DND-41 (cell line): Measurements from ENCODE around the gene MAD2L2.

ENCODE experiments used
- ATAC-seq: fragments of 200-7000 bp; cut with Tn5 transposase; 3 replicates; pipeline ENCODE4 v1.9.1; 2021; ENCODE audit warnings: low read depth; ENCODE audit not compliant: insufficient read depth
- DNase-seq: peaks from one replicate; pipeline ENCODE4 v3.0.0-alpha.2; 2020
- H2AFZ ChIP-seq: 2 replicates; pipeline ENCODE4 v1.6.0; 2012; ENCODE audit warnings: low read depth, low read length
- H3K27ac ChIP-seq: 2 replicates; pipeline ENCODE4 v1.5.1; 2012; ENCODE audit warnings: low read length, inconsistent platforms
- H3K27me3 ChIP-seq: fragments of 200-600 bp; sonication (generic); 2 replicates; pipeline ENCODE4 v1.6.0; 2012; ENCODE audit warnings: low read length, mild to moderate bottlenecking, inconsistent platforms; ENCODE audit not compliant: insufficient read depth, poor library complexity
- H3K36me3 ChIP-seq: 2 replicates; pipeline ENCODE4 v1.5.1; 2012; ENCODE audit warnings: low read length, inconsistent platforms; ENCODE audit not compliant: insufficient read depth
- H3K4me1 ChIP-seq: 2 replicates; pipeline ENCODE4 v1.5.1; 2012; ENCODE audit warnings: mild to moderate bottlenecking, low read length; ENCODE audit not compliant: insufficient read depth
- H3K4me2 ChIP-seq: 2 replicates; pipeline ENCODE4 v1.6.0; 2012; ENCODE audit warnings: mild to moderate bottlenecking, moderate library complexity, low read length, inconsistent platforms; ENCODE audit not compliant: insufficient read depth
- H3K4me3 ChIP-seq, 2 experiments: fragments of 200-600 bp in 1 of 2; shearing (Covaris generic) in 1 of 2; 2 replicates each; pipeline ENCODE4 v1.5.1; 2012 to 2016; ENCODE audit warnings: inconsistent platforms in 2 of 2, low read length in 2 of 2, mild to moderate bottlenecking in 2 of 2, low read depth in 1 of 2, moderate library complexity in 1 of 2
- H3K79me2 ChIP-seq: 2 replicates; pipeline ENCODE4 v1.6.0; 2012; ENCODE audit warnings: low read length, inconsistent platforms; ENCODE audit not compliant: insufficient read depth
- H3K9ac ChIP-seq: 2 replicates; pipeline ENCODE4 v1.6.0; 2012; ENCODE audit warnings: low read depth, mild to moderate bottlenecking, inconsistent platforms, low read length, moderate library complexity
- H3K9me3 ChIP-seq: 2 replicates; pipeline ENCODE4 v1.5.1; 2012; ENCODE audit warnings: low read length, moderate library complexity, mild to moderate bottlenecking, inconsistent platforms; ENCODE audit not compliant: insufficient read depth, severe bottlenecking
- H4K20me1 ChIP-seq: 2 replicates; pipeline ENCODE4 v1.6.0; 2012; ENCODE audit warnings: low read length; ENCODE audit not compliant: insufficient read depth
- EZH2 ChIP-seq: IDR thresholded peaks from 3 replicates; pipeline ENCODE4 v1.6.1; 2012; ENCODE audit warnings: borderline replicate concordance, low read depth, mild to moderate bottlenecking, moderate library complexity, low read length, inconsistent platforms; ENCODE audit not compliant: severe bottlenecking
- TF ChIP-seq, protein P1 (sequence below): IDR thresholded peaks from 2 replicates; pipeline ENCODE4 v1.5.1; 2012; ENCODE audit warnings: borderline replicate concordance, low read length, moderate library complexity, mild to moderate bottlenecking; ENCODE audit not compliant: poor library complexity, severe bottlenecking; ENCODE audit errors: extremely low read depth

The MAD2L2 gene

DNA sequence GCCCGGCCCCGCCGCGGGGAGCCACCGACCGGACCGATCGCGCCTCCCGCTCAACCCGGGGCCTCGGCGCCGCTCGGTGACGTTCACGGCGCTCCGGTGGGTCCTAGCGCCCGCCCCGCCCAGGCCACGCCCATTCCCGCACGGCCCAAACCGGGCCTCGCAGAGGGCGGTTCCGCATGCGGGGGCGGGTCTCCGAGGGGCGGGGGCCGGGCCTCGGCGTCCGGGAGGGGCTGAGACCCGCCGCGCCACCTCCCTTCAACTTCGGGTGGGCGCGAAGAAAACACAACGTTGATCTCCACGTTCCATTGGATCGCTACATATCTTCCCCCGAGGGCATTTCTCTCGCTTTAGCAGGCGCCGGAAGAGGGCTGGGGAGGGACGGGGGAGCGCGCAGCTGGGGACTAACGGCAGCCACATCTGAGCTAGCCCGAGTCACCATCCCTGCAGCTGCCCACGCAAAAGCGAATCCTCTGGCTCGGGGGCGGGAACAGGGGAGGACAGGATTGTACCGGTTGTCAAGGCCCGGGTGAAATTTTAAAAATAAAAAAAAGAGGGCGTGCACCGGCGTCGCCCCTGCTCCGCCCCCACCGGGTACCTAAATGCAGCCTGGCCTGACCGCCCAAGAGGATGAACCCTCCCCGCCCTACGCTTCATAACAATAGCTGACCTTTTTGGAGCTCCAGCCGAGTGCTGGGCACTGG, at the start of gene MAD2L2:
MAD2L2 (minus strand) TSS at position 78 of the 701 bp plus-strand sequence. CDS start 547 bp downstream, outside the sequence.
- peak within 1 kb of the TSS; percentile 93 for H3K27ac ChIP-seq
- H3K9me3 ChIP-seq = no peaks in the 10 kb centered on the region
- peak within 1 kb of the TSS; percentile 87 for H3K4me2 ChIP-seq
- DNase-seq = peak; percentile 96
- TF ChIP-seq EZH2 = no peak
- TF ChIP-seq, protein P1, sequence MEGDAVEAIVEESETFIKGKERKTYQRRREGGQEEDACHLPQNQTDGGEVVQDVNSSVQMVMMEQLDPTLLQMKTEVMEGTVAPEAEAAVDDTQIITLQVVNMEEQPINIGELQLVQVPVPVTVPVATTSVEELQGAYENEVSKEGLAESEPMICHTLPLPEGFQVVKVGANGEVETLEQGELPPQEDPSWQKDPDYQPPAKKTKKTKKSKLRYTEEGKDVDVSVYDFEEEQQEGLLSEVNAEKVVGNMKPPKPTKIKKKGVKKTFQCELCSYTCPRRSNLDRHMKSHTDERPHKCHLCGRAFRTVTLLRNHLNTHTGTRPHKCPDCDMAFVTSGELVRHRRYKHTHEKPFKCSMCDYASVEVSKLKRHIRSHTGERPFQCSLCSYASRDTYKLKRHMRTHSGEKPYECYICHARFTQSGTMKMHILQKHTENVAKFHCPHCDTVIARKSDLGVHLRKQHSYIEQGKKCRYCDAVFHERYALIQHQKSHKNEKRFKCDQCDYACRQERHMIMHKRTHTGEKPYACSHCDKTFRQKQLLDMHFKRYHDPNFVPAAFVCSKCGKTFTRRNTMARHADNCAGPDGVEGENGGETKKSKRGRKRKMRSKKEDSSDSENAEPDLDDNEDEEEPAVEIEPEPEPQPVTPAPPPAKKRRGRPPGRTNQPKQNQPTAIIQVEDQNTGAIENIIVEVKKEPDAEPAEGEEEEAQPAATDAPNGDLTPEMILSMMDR = no peak
- H3K36me3 ChIP-seq = peaks cover 33% of the 10 kb centered on the region
- peak within 1 kb of the TSS; percentile 99 for H3K9ac ChIP-seq
- H2AFZ ChIP-seq = peak within 1 kb of the TSS; percentile 88
- peaks cover 19% of the 10 kb centered on the region for H4K20me1 ChIP-seq
- H3K4me3 ChIP-seq = peak within 1 kb of the TSS; percentile 77 to 96
- H3K4me1 ChIP-seq = peaks cover 40% of the 10 kb centered on the region
- peaks cover 31% of the 10 kb centered on the region for H3K79me2 ChIP-seq
- ATAC-seq = peak; percentile 92
- no peaks in the 10 kb centered on the region for H3K27me3 ChIP-seq

DNA sequence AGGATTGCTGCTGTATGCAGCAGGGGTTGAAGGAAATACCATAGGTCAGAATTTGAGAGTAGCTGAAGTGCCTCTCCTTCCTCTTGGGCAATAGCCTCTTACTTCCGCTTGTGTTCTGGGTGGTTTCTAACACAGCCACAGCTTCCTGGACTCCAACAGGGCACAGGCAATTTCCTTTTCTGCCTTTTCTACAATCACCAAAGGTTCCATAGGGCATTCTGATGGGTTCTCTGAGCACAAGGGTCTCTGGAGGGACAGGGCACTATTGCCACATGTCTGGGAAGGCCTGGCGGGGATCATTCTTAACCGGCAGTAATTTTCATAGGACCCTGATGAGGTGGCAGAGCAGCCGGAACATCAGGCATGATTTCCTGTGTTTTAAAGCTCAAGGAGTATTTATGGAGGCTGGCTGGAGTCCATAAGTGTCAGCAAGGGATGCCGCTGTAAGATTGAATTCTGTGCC, 49.5 kb upstream of the MAD2L2 start:
- H4K20me1 ChIP-seq = peaks cover 2% of the 10 kb centered on the region
- DNase-seq (peak; percentile 61), ATAC-seq (peak; percentile 75)
- H3K27me3 ChIP-seq = peaks cover under 1% of the 10 kb centered on the region
- no peak overlapping the region for H2AFZ ChIP-seq
- peak overlapping the region; percentile 22; the same call in 1 of the 2 replicates for H3K4me2 ChIP-seq
- H3K4me1 ChIP-seq = peaks cover 33% of the 10 kb centered on the region
- H3K4me3 ChIP-seq = no peak overlapping the region
- H3K9me3 ChIP-seq = no peaks in the 10 kb centered on the region
- peak overlapping the region; percentile 24; the same call in 1 of the 2 replicates for H3K27ac ChIP-seq
- no peaks in the 10 kb centered on the region for H3K36me3 ChIP-seq
- no peak overlapping the region for H3K9ac ChIP-seq
- no peaks in the 10 kb centered on the region for H3K79me2 ChIP-seq
- TF ChIP-seq, protein P1 = no peak
- no peak for TF ChIP-seq EZH2

DNA sequence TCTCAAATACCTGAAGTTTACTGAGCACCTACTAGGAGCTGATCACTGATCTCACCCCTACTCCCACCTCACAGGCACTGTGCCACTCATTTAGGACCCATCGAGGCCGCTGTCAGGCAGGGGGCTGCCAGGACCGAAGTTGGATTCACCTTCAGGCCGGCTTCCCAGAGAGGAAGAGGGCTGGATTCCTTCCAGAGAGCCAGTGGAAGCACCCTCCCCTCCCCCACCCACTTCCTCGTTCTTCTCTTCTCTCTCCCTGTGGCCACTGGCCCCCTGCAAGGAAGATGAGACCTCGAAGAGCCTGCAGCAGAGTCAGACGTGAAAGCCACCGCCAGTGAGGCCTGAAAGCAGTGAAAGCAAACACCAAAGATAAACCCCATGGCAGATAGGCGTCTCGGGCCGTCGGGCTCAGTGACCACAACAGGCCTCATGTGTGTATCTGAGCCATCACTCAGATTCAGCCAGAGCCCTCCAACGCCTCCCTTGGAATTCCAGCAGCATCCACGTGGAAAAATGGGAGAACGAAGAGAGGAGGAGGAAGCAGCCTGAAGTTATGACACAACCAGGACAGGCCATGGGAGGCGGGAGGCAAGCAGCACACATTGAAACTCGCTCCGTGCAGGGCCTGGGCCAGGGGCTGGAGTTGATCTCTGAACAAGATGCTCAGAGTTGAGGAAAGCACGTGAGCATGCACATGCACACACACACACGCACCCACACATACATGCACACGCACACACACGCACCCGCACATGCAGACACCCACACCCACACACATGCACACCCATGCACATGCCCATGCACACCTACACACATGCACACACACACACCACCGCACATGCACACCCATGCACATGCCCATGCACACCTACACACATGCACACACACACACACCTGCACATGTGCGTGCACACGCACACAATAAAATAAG, 48.8 kb upstream of the MAD2L2 start:
- Histone ChIP-seq H3K4me3 (no peak overlapping the region), H3K27ac (no peak overlapping the region), H2AFZ (no peak overlapping the region), H3K27me3 (no peaks in the 10 kb centered on the region), H4K20me1 (no peaks in the 10 kb centered on the region; the same call in 1 of the 2 replicates), H3K9me3 (no peaks in the 10 kb centered on the region), H3K36me3 (no peaks in the 10 kb centered on the region), H3K9ac (no peak overlapping the region), H3K79me2 (no peaks in the 10 kb centered on the region), H3K4me2 (peak overlapping the region; percentile 22; the same call in 1 of the 2 replicates), H3K4me1 (peaks cover 32% of the 10 kb centered on the region)
- TF ChIP-seq, protein P1 = no peak
- TF ChIP-seq EZH2 = no peak
- DNase-seq (no peak), ATAC-seq (no peak)
